HUDEP-2 (cell line): ENCODE data around the gene ELMOD3.

Experiments used
- DNase-seq, 76 experiments: peaks; one replicate each; lab custom pipeline; 2025; ENCODE audit not compliant: unreplicated experiment in 76 of 76; lab: John Stamatoyannopoulos, UW

Gene ELMOD3

DNA sequence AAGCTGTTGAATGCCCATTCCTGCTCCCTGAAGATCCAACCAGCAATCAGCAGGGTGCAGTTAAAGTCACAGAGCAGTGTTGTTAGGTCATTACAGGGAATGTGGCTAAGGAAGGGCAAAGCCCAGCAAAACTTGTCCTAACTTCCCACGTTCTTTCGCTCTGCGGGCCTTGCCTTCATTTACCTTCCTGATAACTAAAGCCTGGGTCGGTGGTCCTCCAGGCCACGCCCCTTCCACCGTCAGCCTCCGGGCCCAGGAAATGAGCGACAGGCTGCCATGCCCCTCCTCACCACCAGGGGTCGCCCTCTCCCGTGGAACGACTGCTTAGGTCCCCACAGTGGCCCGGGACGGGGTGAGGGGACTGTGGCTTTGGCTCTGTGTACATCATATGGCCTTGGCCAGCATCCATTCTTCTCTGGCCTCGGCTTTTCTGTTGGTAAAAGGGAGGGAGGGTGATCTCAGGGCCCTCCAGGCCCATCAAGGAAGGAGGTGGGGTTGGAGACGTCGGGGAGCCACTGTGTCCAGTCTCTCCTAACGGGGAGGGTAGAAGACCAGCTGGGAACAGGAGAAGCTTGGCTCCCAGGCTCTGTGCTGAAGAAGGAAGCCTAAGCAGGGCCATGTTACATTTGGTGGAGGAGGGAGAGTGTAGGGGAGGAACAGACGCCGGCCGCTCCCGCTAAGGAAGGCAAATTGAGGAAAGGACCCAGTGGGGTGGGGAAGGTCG, 66.1 kb downstream of the ELMOD3 start:
- peak in 73 of 76 experiments; percentile 9 to 93 (median 70) for DNase-seq

DNA sequence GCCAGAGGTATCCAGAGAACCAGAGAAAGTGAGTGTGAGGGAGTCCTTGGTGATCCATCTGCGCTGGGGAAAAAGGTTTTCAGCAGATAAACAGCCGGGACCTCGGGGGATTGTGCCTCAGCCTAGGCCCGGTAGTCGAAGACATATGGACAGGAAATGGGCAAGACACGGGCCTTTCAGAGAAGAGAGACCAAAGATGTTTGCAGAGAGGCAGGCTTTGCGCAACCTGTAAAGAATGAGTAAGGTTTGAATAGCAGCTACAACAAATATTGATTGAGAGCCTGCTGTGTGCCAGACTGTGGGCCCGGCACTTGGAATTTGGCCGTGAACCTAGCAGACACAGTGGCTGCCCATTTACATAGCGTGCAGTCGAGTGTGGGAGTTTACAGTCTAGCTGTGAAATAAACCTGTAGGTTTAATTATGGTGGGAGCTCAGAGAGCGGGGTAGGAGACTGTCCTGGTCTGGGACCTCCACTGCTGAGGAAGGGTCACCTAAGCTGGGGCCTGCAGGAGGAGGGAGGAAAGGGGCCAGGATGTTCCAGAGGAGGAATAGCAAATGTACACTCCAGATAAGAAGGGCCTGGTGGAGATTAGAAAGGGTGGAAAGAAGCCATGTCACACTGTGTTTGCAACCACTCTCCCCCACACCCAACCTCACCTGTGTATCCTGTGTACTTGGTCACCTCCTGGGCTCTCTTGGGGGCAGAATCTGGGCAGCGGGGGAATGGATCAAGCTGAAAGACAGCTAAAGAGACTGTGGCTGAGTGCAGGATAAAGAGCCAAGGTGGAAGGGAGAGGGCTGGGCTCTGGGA, 66.9 kb downstream of the ELMOD3 start:
- peak in 7 of 76 experiments; percentile 13 to 44 (median 33) for DNase-seq

DNA sequence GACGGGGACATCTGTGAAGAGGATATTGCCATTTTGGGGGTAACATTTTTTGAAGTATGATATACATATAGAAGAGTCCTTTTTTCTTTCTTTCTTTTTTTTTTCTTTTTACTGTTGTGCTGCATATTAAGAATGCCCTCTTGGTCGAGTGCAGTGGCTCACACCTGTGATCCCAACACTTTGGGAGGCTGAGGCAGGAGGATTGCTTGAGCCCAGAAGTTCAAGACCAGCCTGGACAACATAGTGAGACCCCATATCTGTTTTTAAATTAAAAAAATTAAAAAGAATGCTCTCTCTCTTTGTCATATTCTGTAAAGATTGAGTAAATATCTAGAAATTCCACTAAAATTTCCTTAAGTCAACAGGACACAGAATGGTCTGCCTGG, 67.5 kb downstream of the ELMOD3 start:
- no peak for DNase-seq

- DNase-seq = no peak
Measured at GRCh38 chr2:85423525-85423924, 69.0 kb downstream of the ELMOD3 start.

GRCh38 chr2:85425588-85425987, 71.0 kb downstream of the ELMOD3 start:
- no peak for DNase-seq

GRCh38 chr2:85427300-85427835, 72.8 kb downstream of the ELMOD3 start:
- DNase-seq = no peak

DNA sequence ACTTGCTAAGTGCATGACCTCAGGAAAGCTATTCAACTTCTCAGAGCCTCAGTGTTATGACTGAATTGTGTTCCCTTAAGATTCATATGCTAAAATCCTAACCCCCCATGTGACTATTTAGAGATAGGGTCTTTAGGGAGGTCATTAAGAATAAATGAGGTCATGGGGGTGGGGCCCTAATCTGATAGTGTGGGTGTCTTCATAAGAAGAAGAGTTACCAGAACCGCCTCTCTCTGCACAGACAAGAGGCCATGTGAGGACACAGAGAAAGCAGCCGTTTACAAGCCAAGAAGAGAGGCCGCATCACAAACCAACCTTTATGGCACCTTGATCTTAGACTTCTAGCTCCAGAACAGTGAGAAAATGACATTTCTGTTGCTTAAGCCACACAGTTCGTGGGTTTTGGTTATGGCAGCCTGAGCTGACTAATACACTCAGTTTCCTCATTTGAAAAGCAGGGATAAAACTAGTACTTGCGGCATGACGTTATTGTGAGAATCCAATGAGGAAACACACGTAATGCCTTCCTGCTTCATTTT, 73.8 kb downstream of the ELMOD3 start:
- peak in 34 of 76 experiments; percentile 13 to 60 (median 36) for DNase-seq

- no peak for DNase-seq
Measured at GRCh38 chr2:85429213-85429923, 74.8 kb downstream of the ELMOD3 start.

DNA sequence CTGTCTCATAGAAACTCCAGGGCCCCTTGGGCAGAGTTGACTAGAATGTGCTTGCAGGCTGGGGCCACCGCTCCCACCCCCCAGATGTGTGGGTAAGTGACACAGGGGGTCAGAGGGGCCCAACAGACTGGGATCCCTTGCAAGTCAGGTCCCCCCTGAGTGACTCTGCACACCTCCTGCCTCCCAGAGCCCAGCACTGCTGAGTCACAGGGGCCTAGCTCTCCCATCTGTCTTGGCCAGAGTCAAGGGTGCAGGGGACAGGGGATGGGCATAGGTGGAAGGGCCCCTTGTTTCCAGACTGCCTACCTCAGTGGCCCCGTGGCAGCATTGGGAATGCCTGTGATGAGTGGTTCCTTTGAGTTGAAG, 75.3 kb downstream of the ELMOD3 start:
- DNase-seq = no peak

DNA sequence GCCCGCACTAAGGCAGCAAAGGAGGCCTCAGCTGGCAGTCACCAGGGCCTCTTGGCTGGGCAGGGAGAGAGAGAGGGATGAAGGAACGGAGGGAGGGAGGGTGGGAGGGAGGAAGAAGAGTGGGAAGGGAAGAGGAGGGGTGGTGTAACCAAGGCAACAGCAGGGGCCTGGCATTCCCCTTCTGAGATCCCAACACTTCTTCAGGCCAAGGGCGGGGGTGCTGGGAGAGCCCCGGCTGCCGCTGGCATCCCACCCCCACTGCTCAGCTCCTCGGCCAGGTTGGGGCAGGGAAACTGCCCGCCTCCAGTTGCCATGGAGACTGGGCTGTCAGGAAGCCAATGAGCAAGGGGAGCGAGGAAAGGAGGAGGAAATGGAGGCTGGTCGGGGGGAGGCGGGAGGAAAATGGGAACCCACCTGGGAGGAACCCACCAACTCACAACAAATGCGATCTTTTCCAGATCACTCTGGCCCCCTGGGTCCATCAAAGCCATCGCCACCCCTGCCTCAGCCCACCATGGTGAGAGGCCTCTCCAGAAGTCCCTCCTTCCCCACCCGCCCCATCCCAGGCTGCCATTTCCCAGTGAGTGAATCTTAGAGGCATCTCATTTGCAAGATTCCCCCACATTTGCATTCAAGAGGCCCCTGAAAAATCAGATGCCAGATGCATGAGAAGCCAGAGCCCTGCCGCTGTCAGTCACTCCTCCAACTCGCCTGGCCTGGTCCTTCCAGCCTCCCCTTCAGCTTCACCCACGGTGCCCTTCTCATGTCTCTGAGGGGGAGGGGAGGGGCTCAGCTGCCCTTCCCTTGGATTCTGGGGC, 76.4 kb downstream of the ELMOD3 start:
- no peak for DNase-seq

- no peak for DNase-seq
Measured at GRCh38 chr2:85431570-85432205, 77.1 kb downstream of the ELMOD3 start.

DNA sequence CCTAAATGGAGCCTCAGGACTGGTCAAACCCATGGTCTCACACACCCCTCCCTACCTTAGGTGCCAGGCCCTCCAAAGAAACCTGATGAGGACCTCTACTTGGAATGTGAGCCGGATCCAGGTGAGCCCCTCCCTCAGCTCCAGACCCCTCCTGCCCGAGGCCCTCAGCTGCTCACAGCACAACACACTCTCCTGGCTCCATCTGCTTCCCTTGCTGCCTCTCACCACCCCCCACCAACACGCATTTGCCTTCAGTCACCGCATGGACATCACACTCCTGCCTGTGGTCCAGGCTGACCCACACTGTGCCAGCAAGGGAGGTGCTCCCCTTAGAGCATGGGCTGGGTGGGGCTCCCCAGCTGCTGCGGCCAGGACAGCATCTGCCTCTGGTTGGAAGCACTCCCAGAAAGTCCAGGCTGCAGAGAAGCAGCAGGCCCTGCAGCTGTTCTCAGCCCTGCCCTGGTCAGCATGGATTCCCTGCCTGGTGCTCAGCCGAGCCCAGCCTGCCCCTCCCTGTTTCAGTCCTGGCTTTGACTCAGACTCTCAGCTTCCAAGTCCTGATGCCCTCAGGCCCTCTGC, 79.0 kb downstream of the ELMOD3 start:
- peak in 71 of 76 experiments; percentile 13 to 80 (median 54) for DNase-seq

- no peak for DNase-seq
Measured at GRCh38 chr2:85434696-85435095, 80.1 kb downstream of the ELMOD3 start.

GRCh38 chr2:85435220-85435958, 80.8 kb downstream of the ELMOD3 start:
- no peak for DNase-seq

DNA sequence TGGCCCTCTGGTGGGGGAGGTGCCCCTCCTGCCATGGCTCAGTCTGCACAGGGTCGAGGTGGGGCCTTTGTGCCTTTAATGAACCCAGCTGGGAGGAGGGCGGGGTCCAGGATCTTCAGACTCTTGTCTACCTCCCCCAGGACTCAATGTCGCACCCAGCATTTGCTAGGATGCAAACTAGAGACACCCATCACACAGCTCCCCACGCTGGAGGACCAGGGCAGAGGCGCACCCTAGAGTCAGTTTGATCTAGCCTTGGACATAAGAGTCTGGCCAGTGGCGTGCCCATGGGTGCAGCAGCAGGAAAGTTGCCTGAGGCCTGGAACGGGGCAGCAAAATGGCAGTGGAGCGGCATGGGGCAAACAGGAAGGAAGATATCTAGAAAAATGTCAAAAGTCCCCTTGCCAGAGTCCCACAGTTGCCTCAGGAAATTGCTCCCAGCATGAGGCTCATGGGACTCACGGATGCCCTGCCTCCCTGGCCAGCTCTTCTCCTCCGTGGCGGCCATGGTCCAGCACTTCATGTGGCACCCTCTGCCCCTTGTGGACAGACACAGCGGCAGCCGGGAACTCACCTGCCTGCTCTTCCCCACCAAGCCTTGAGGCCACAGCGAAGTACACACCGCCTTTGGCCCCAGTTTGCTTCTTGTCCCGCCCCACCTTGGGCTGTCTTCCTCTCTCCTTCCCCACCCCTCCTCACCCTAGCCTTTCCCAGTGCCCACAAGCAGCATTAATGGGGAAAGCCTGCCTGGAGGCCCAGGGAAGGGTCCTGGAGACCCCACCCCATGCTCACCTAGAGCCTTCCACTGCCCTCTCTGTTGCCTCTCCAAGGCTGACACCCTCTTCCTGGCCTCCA, 81.6 kb downstream of the ELMOD3 start:
- peak in 2 of 76 experiments; percentile 14 to 26 for DNase-seq

GRCh38 chr2:85436836-85437487, 82.4 kb downstream of the ELMOD3 start:
- peak in 13 of 76 experiments; percentile 12 to 45 (median 28) for DNase-seq
